ENCODE measurements around the gene MRPL2.

DNA sequence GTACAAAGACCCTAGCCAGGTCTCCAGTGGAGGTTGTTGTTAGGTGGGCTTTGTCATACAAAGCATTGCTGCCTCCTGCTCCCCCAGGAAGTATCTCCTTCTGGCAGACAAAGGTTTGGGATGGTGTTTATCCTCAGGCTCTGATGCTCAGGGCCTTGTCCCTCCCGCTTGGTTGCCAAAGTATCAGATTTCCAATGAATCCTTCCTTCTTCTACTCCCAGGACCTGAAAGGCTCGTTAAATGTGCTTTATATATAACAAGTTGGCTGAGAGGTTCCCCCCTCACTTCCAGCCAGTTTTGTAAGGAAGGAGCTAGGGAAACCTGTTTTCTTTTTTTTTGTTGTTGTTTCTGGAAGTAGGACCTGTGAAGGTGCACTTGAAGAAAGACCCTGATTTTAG lies 31.3 kb upstream of the MRPL2 start:
- TF ChIP-seq CTCF (IDR thresholded peaks at IDR 0.05; ENCODE audit: low read depth, low read length, poor library complexity, severe bottlenecking) (no peak), EZH2phosphoT487 (IDR thresholded peaks at IDR 0.05; ENCODE audit: borderline replicate concordance, low read length) (no peak)
